Osteocyte (in vitro differentiated cells): Measurements from ENCODE around the gene CDHR4. TPM values are rescaled to one million over a fixed set of nuclear protein-coding genes. Genes with fewer than 3 reads are reported as not detected.
A peak's percentile ranks its signal among the peaks of the same experiment; 100 is the strongest.

Source experiments
- DNase-seq: peaks from one replicate; pipeline ENCODE4 v3.0.0; 2021; ENCODE audit warnings: mixed read lengths; ENCODE audit not compliant: unreplicated experiment; ENCODE audit errors: extremely low spot score
- H3K27ac Mint-ChIP-seq: one replicate; pipeline ENCODE4 v1.8.0; 2021; ENCODE audit warnings: mild to moderate bottlenecking, mixed read lengths; ENCODE audit not compliant: unreplicated experiment
- H3K27me3 Mint-ChIP-seq: one replicate; pipeline ENCODE4 v1.8.0; 2021; ENCODE audit warnings: mixed read lengths; ENCODE audit not compliant: unreplicated experiment
- H3K36me3 Mint-ChIP-seq: one replicate; pipeline ENCODE4 v1.8.0; 2021; ENCODE audit warnings: mixed read lengths; ENCODE audit not compliant: unreplicated experiment
- H3K4me1 Mint-ChIP-seq: one replicate; pipeline ENCODE4 v1.8.0; 2021; ENCODE audit warnings: mixed read lengths; ENCODE audit not compliant: unreplicated experiment
- H3K4me3 Mint-ChIP-seq: one replicate; pipeline ENCODE4 v1.8.0; 2021; ENCODE audit warnings: mild to moderate bottlenecking, moderate library complexity, mixed read lengths; ENCODE audit not compliant: unreplicated experiment
- H3K9me3 Mint-ChIP-seq: one replicate; pipeline ENCODE4 v1.8.0; 2021; ENCODE audit warnings: mixed read lengths; ENCODE audit not compliant: unreplicated experiment
- total RNA-seq: library from RNA; stranded (reverse); gene quantifications from 2 replicates; pipeline ENCODE4 v1.2.1, GENCODE V29; 2021
- TF ChIP-seq, protein P1 (sequence below): fragments of 200-600 bp; sonication (generic); IDR thresholded peaks from 2 replicates; pipeline ENCODE4 v1.5.0; 2021; ENCODE audit warnings: antibody characterized with exemption, mild to moderate bottlenecking, moderate library complexity

Gene CDHR4
- total RNA-seq, 1 donor from 2014 or later, result not detected

DNA sequence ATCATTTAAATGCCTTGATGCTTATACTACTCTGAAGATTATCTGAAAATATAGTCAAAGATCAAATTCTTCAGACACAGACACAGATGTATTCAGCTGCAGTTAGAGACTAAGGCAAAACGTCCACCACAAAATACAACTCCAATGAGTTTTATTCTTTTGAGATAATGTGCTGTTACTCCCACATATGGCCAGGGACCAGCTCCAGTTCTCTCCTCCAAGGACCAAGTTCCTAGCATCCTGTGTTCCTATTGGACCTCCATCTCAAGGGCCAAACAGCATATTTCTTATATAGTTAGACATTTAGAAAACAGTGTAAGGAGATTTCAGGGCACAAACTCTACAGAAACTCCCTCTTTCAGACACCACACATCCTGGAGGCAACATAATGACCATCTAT lies 40.4 kb downstream of the CDHR4 start:
- Mint-ChIP-seq H3K4me1 (peaks cover 12% of the 10 kb centered on the region), H3K27me3 (no peaks in the 10 kb centered on the region), H3K4me3 (no peak overlapping the region), H3K27ac (no peak overlapping the region), H3K9me3 (no peaks in the 10 kb centered on the region), H3K36me3 (peaks cover 1% of the 10 kb centered on the region)
- no peak for DNase-seq
- TF ChIP-seq, protein P1, sequence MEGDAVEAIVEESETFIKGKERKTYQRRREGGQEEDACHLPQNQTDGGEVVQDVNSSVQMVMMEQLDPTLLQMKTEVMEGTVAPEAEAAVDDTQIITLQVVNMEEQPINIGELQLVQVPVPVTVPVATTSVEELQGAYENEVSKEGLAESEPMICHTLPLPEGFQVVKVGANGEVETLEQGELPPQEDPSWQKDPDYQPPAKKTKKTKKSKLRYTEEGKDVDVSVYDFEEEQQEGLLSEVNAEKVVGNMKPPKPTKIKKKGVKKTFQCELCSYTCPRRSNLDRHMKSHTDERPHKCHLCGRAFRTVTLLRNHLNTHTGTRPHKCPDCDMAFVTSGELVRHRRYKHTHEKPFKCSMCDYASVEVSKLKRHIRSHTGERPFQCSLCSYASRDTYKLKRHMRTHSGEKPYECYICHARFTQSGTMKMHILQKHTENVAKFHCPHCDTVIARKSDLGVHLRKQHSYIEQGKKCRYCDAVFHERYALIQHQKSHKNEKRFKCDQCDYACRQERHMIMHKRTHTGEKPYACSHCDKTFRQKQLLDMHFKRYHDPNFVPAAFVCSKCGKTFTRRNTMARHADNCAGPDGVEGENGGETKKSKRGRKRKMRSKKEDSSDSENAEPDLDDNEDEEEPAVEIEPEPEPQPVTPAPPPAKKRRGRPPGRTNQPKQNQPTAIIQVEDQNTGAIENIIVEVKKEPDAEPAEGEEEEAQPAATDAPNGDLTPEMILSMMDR, result no peak

DNA sequence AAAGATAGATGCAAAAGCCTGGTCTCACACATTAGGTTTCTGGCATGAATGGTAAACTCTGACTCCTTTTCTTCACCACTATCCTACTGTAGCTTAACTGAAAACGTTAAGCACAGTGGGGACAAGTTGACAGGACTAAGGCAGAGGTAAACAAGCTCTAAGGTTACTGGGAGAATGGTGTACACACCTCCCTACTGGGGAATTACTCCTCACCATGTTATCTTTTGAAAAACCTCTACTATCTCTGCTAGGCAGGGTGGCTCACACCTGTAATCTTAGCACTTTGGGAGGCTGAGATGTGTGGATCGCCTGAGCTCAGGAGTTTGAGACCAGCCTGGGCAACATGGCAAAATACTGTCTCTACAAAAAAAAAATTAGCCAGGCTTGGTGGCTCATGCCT lies 42.5 kb downstream of the CDHR4 start:
- no peaks in the 10 kb centered on the region for H3K9me3 Mint-ChIP-seq
- H3K27me3 Mint-ChIP-seq, result no peaks in the 10 kb centered on the region
- H3K4me1 Mint-ChIP-seq, result peaks cover 21% of the 10 kb centered on the region
- DNase-seq, result peak; percentile 15
- peaks cover 2% of the 10 kb centered on the region for H3K36me3 Mint-ChIP-seq
- H3K4me3 Mint-ChIP-seq, result no peak overlapping the region
- TF ChIP-seq, protein P1, result no peak
- no peak overlapping the region for H3K27ac Mint-ChIP-seq

DNA sequence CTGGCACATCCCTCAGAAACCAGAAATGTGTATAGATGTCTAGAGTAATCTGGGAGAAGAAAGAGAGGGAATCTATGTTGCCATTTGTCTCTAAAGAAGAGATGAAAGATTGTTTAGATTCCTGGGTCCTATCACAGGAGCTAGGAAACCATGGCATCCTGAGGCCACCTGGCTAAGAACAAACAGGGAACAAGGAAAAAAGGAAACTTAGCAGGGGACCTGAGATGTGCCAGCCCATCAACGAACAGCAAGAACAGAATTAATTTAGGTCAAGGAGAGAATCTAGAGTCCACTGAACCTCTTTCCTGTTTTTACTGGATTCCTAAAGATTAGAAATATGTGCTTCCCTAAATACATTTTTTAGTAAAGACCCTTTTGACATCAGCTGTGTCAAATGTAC lies 43.6 kb downstream of the CDHR4 start:
- TF ChIP-seq, protein P1, result no peak
- H3K27me3 Mint-ChIP-seq, result no peaks in the 10 kb centered on the region
- H3K4me3 Mint-ChIP-seq, result no peak overlapping the region
- H3K4me1 Mint-ChIP-seq, result peaks cover 26% of the 10 kb centered on the region
- peak; percentile 3 for DNase-seq
- H3K36me3 Mint-ChIP-seq, result peaks cover 2% of the 10 kb centered on the region
- H3K9me3 Mint-ChIP-seq, result no peaks in the 10 kb centered on the region
- no peak overlapping the region for H3K27ac Mint-ChIP-seq

DNA sequence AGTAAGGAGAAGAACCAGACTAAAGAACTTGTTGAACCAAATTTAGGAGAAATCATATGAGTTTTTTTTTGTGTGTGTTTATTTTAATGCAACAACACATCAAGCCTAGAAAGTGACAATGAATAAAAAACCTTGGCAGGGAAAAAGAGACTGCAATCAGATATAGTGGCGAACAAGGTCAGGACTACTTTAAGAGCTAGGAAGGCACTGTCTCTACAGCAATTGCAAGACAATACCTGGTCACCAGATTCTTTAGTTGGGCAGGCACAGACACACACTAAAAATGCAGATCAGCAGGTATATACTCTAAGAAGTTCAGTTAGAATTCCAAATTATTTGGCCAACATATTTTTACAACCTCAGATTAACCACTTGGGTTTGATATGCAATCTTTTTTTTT lies 45.1 kb downstream of the CDHR4 start:
- Mint-ChIP-seq H3K9me3 (no peaks in the 10 kb centered on the region), H3K27ac (no peak overlapping the region), H3K27me3 (no peaks in the 10 kb centered on the region), H3K36me3 (peaks cover 2% of the 10 kb centered on the region), H3K4me3 (no peak overlapping the region), H3K4me1 (peaks cover 30% of the 10 kb centered on the region)
- DNase-seq, result no peak
- TF ChIP-seq, protein P1, result no peak

DNA sequence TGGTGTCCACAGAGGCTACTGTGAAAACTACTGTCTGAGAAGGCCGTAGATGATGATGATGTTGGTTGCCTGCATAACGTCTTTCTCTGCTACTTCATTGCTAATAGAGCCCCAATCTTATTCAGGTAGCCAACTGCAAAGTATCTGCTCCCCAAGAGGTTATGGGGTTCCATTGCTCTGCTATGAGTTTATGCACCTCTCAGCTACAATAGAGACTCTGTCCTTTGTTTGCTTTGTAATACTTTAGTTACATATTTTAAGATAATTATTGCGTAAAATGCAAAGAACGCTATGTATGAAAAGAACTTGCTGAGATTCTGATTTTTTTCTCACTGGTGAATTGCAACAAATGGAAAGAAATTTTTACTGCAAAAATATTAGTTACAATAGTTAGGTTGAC lies 48.2 kb downstream of the CDHR4 start:
- TF ChIP-seq, protein P1, result no peak
- Mint-ChIP-seq H3K27ac (no peak overlapping the region), H3K4me3 (no peak overlapping the region), H3K36me3 (peaks cover 11% of the 10 kb centered on the region), H3K4me1 (peaks cover 51% of the 10 kb centered on the region), H3K27me3 (no peaks in the 10 kb centered on the region), H3K9me3 (no peaks in the 10 kb centered on the region)
- DNase-seq, result no peak
